Fibroblast of lung (primary cell): ENCODE data around the gene LGR4. TPM values are rescaled to one million over a fixed set of nuclear protein-coding genes. Genes with fewer than 3 reads are reported as not detected.

Experiments
- DNase-seq, 2 donors: peaks; one replicate each; pipeline versions ENCODE4 v3.0.0 to v3.0.0-alpha.2; 2010; ENCODE audit warnings: low read depth in 2 of 2
- H2AFZ ChIP-seq: 2 replicates; pipeline ENCODE4 v1.5.1; 2012; ENCODE audit warnings: low read length, control low read depth, inconsistent platforms
- H3K27ac ChIP-seq: 2 replicates; pipeline ENCODE4 v1.5.1; 2011; ENCODE audit warnings: low read length, control low read depth; ENCODE audit not compliant: insufficient read depth
- H3K27me3 ChIP-seq: 2 replicates; pipeline ENCODE4 v1.5.1; 2011; ENCODE audit warnings: mild to moderate bottlenecking, low read length; ENCODE audit not compliant: control insufficient read depth, insufficient read depth
- H3K36me3 ChIP-seq: 2 replicates; pipeline ENCODE4 v1.5.1; 2011; ENCODE audit warnings: low read length; ENCODE audit not compliant: control insufficient read depth, insufficient read depth
- H3K4me1 ChIP-seq: 2 replicates; pipeline ENCODE4 v1.5.1; 2011; ENCODE audit warnings: low read length; ENCODE audit not compliant: control insufficient read depth, insufficient read depth; ENCODE audit errors: extremely low read depth
- H3K4me2 ChIP-seq: 2 replicates; pipeline ENCODE4 v1.5.1; 2011; ENCODE audit warnings: low read length, control low read depth; ENCODE audit not compliant: insufficient read depth; ENCODE audit errors: extremely low read depth
- H3K4me3 ChIP-seq, 4 experiments: fragments of 200-600 bp in 1 of 4; sonication (generic) in 1 of 4; replicated peaks in 1 of 4; 2 replicates each; pipeline ENCODE4 v1.5.1; 2011 to 2016; ENCODE audit warnings: low read length in 4 of 4, low read depth in 3 of 4, mild to moderate bottlenecking in 3 of 4, control low read depth in 2 of 4, inconsistent platforms in 1 of 4, mixed read lengths in 1 of 4; ENCODE audit not compliant: insufficient read depth in 1 of 4; ENCODE audit errors: control extremely low read depth in 1 of 4
- H3K79me2 ChIP-seq: 2 replicates; pipeline ENCODE4 v1.5.1; 2012; ENCODE audit warnings: mild to moderate bottlenecking, low read length, inconsistent platforms; ENCODE audit not compliant: control insufficient read depth, insufficient read depth
- H3K9ac ChIP-seq: 2 replicates; pipeline ENCODE4 v1.5.1; 2011; ENCODE audit warnings: mild to moderate bottlenecking, low read length, control low read depth; ENCODE audit not compliant: insufficient read depth
- H3K9me3 ChIP-seq: 2 replicates; pipeline ENCODE4 v1.5.1; 2012; ENCODE audit warnings: low read depth, low read length; ENCODE audit not compliant: control insufficient read depth, insufficient read depth
- H4K20me1 ChIP-seq: 2 replicates; pipeline ENCODE4 v1.5.1; 2011; ENCODE audit warnings: low read length; ENCODE audit not compliant: control insufficient read depth, insufficient read depth; ENCODE audit errors: extremely low read depth
- CTCF ChIP-seq, 2 donors: IDR thresholded peaks in 1 of 2; conservative IDR thresholded peaks in 1 of 2; 1 replicate in 1 of 2; 2 replicates in 1 of 2; pipeline ENCODE4 v1.5.1; 2011 to 2012; ENCODE audit warnings: low read length in 2 of 2, control low read depth in 1 of 2, inconsistent platforms in 1 of 2, low read depth in 1 of 2, mild to moderate bottlenecking in 1 of 2
- EZH2 ChIP-seq: IDR thresholded peaks from 2 replicates; pipeline ENCODE4 v1.5.1; 2012; ENCODE audit warnings: low read length, control low read depth, mild to moderate bottlenecking; ENCODE audit errors: missing control alignments
- polyA plus RNA-seq, 2 donors: library from polyadenylated mRNA; depleted of rRNA in 1 of 2; stranded (reverse) in 1 of 2; unstranded in 1 of 2; fragments of >200 nt; gene quantifications; 2 replicates each; pipeline ENCODE4 v1.2.1, GENCODE V29; 2011 to 2012; ENCODE audit warnings: missing spikeins in 1 of 2
- total RNA-seq: library from RNA; depleted of rRNA; stranded (reverse); fragments of >200 nt; gene quantifications from 2 replicates; pipeline ENCODE4 v1.2.1, GENCODE V29; 2014

The LGR4 gene
- total and polyA plus RNA-seq, 2 donors (not counting 1 experiment from before 2014, with no cell fraction given) = 6.4 to 8.8 TPM

- Histone ChIP-seq H3K36me3 (no peaks in the 10 kb centered on the region), H3K9me3 (no peaks in the 10 kb centered on the region), H3K4me2 (no peak overlapping the region), H3K4me3 (no peak overlapping the region), H2AFZ (no peak overlapping the region), H3K9ac (no peak overlapping the region), H3K79me2 (no peaks in the 10 kb centered on the region), H4K20me1 (no peaks in the 10 kb centered on the region), H3K27ac (no peak overlapping the region), H3K4me1 (no peaks in the 10 kb centered on the region), H3K27me3 (no peaks in the 10 kb centered on the region)
- DNase-seq = no peak
- TF ChIP-seq CTCF (conservative IDR thresholded peaks at IDR 0.05 in 1 of 2, IDR thresholded peaks at IDR 0.05 in 1 of 2; ENCODE audit: low read depth in 1 of 2, low read length in 2 of 2) (no peak), EZH2 (no peak)
Measured at GRCh38 chr11:27404427-27404826, 68.2 kb downstream of the LGR4 start.

GRCh38 chr11:27403195-27403594 lies 69.4 kb downstream of the LGR4 start:
- Histone ChIP-seq H3K9ac (no peak overlapping the region), H3K27ac (no peak overlapping the region), H3K4me3 (no peak overlapping the region), H3K4me1 (no peaks in the 10 kb centered on the region), H3K4me2 (no peak overlapping the region), H3K27me3 (no peaks in the 10 kb centered on the region), H3K79me2 (no peaks in the 10 kb centered on the region), H3K9me3 (no peaks in the 10 kb centered on the region), H4K20me1 (no peaks in the 10 kb centered on the region), H2AFZ (no peak overlapping the region), H3K36me3 (no peaks in the 10 kb centered on the region)
- TF ChIP-seq EZH2 (no peak), CTCF (conservative IDR thresholded peaks at IDR 0.05 in 1 of 2, IDR thresholded peaks at IDR 0.05 in 1 of 2; ENCODE audit: low read depth in 1 of 2, low read length in 2 of 2) (no peak)
- DNase-seq = no peak

GRCh38 chr11:27402450-27402849 lies 70.1 kb downstream of the LGR4 start:
- Histone ChIP-seq H3K9me3 (no peaks in the 10 kb centered on the region), H3K27me3 (no peaks in the 10 kb centered on the region), H3K4me3 (no peak overlapping the region), H3K9ac (no peak overlapping the region), H2AFZ (no peak overlapping the region), H3K36me3 (no peaks in the 10 kb centered on the region), H3K27ac (no peak overlapping the region), H3K79me2 (no peaks in the 10 kb centered on the region), H3K4me2 (no peak overlapping the region), H3K4me1 (no peaks in the 10 kb centered on the region), H4K20me1 (no peaks in the 10 kb centered on the region)
- no peak for DNase-seq
- TF ChIP-seq EZH2 = no peak
- TF ChIP-seq CTCF (conservative IDR thresholded peaks at IDR 0.05 in 1 of 2, IDR thresholded peaks at IDR 0.05 in 1 of 2; ENCODE audit: low read depth in 1 of 2, low read length in 2 of 2) = no peak
